Skeletal muscle cell (primary cell): Measurements from ENCODE around the gene IL17A.
"Not testable (repeated sequence)": the region's sequence is repeated elsewhere in the genome, so short reads cannot be mapped to it uniquely, and the experiment has no call there.

Experiments used
- DNase-seq: peaks from one replicate; pipeline ENCODE4 v3.0.0-alpha.2; 2010; ENCODE audit warnings: low read depth
- H3K4me3 ChIP-seq: 2 replicates; pipeline ENCODE4 v1.5.1; 2011; ENCODE audit warnings: low read depth, mild to moderate bottlenecking, control low read depth, low read length, moderate library complexity

The IL17A gene

DNA sequence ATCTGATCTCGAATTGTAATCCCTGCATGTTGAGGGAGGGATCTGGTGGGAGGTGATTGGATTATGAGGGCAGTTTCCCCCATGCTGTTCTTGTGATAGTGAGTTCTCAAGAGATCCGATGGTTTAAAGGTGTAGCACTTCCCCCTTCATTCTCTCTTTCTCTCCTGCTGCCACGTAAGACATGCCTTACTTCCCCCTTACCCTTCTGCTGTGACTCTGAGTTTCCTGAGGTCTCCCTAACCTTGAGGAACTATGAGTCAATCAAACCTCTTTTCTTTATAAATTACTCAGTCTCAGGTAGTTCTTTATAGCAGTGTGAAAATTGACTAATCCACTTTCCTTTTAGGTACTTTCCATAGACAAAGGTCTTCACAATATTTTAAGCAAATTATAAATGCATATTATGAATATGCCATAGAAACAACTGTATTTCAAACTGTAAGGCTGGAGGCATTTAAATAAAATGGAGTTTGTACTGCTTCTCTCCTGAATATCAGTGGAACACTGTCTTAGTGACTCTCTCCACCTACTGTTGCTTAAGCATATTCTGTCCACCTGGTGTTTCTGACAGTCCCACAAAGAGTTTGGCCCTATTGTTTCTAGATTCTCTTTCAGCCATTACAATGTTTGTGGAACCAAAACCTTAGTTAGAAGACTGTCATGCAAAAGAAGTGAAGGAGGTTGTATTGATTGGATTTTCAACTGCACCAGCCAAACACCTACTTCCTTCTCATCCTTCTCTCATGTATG, 24.3 kb upstream of the IL17A start:
- no peak overlapping the region for H3K4me3 ChIP-seq
- DNase-seq: no peak

DNA sequence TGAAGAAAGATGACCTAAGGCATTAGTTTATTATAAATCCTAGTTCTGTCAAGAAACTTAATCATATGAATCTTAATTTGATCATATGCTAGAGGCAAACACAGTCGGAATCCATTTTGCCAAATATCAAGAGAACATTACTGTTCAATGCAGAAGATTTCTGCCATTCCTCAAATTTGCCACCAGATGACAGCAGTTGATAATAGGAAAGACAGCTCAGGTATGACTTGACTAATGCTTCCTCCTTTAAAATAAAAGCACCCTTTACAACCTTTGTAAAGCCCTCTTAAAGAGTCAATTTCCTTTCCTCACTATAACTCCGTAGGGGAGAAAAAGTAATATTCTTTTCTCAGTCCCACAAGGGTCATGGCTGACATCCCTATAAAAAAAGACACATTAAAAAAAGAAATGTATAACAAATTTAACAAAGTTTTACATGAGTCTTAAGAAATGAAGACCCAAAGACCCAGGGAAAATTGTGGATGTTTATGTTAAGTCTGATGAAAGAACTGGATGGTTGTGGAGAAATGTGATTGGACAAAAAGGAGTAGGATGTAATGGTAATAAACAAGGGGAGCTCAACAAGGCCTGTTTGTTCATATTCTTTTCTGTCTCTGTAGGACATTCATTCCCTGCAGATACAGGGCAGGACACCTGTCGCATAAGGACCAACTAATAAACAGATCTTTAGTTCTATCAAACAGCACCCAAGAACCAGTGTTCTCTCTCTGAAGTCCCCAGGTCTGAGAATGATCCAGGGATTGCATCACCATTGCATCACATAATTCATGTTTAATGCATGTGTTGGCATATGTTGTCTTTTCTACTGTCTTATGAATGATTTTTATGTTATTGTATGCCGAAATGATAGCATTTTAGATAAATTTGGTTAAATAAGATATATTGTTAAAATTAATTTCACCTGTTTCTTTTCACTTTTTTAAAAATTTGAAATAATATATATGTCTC, 23.0 kb upstream of the IL17A start:
- DNase-seq: no peak
- H3K4me3 ChIP-seq: no peak overlapping the region

DNA sequence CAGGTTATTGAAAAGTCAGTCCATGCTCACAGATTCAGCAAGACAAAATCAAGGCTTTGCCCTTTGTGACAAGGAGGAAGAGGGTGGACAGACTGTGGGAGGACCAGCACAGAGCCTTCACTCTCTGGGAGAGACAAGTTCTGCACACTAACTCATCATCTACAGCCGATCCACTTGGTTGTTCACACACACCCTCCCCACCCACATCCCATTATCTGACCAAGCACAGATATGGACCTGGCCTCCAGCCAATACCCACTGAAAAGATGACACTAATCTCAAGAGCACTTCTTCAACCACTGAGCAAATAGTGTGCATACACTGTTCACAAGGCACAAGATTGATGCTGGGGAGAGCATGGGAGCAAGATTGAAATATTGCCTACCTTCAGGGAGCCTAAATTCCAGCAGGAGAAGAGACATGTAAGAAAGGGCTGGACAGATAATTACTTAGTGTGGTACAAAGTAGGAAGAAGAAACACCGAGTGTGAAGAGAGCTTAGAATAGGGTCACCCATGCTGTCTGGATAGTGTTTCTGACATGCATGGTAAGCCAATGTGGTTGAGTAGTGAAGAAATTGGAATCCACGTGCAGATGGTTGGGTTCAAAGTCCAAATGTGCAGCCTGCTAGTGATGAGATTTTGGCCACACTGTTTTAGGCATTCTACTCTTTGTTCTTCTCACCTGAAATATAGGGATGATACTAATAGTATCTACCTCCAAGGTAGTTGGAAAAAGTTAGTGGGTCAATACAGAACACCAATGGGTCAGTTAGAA, 21.7 kb upstream of the IL17A start:
- DNase-seq: no peak
- H3K4me3 ChIP-seq: no peak overlapping the region

DNA sequence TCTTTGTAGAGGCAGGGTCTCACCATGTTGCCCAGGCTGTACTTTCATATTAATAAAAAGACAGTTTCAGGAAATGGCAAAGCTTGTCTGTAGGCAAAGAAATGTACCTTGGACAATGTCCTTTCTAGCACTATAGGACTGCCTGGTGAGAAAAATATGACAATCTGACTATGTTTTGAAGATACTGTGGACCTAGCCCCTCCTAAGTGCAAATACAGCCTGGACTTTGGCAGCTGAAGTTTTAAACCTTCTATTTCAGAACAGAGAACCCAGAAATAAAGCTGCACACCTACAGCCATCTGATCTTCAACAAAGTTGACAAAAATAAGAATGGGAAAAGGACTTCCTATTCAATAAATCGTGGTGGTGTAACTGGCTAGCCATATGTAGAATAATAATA, 18.9 kb upstream of the IL17A start:
- no peak overlapping the region for H3K4me3 ChIP-seq
- no peak for DNase-seq

DNA sequence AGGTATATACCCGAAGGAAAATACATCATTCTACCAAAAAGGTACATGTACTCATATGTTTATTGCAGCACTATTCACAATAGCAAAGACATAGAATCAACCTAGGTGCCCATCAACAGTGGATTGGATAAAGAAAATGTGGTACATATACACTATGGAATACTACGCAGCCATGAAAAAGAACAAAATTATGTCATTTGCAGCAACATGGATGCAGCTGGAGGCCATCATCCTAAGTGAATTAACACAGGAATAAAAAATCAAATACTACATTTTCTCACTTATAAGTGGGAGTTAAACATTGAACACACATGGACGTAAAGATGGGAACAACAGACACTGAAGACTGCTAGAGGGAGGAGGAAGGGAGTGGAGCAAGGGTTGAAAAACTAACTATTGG, 17.8 kb upstream of the IL17A start:
- not testable (repeated sequence) for H3K4me3 ChIP-seq, DNase-seq

DNA sequence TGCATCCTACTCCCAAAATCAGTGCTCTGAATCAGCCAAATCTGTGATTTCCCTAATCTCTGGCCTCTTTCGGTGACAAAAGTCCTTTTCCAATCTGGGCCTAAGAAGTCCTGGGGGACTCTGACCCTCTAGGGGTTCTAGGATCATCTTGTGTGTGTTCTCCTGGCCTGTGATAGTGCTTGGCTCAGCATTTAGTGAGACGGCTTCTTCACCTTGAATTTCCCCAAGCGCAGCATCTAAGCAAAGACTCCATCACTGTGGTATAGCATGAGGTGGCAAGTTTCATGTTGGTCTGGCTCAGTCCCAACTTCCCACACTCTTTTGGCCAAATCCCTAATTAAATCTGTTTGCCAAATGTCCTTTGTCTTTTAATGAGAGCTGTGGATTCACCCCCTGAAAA, 12.1 kb upstream of the IL17A start:
- no peak overlapping the region for H3K4me3 ChIP-seq
- DNase-seq: no peak

DNA sequence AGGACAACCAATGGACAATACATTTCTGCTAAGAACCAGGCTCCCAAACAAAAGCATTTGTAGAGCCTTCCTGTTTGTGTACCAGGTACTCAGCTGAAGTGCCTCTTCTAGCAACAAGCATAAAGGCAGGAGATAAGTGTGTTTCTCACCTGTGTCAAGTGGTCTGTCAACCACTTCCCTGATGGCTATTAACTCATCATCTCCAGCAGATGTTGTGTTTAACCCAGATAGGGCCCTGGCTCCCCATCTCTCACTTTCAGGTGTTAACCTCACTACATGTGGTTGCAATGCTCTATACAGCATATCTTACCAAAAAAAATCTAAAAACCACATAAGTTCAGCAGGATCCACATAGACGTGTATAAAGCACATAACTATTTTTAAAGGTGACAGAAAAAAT, 9.6 kb upstream of the IL17A start:
- no peak for DNase-seq
- H3K4me3 ChIP-seq: no peak overlapping the region

DNA sequence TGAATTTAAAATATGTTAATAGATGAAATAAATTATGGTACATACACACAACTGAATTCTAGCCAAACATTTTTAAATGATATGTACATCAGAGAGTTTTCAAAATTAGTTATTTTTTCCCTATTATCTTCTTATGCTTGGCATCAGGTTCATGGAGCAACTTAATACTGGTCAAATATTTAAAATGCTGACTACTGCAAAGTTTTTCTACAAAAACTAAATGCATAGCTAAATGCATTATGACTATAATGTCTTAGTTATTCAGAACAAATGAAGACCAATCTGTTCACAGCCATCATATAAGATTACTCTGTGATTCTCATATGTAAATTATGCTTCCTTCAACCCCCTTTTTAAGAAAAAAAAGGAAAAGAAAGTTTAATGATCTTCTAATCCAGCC, 8.2 kb upstream of the IL17A start:
- DNase-seq: no peak
- no peak overlapping the region for H3K4me3 ChIP-seq

DNA sequence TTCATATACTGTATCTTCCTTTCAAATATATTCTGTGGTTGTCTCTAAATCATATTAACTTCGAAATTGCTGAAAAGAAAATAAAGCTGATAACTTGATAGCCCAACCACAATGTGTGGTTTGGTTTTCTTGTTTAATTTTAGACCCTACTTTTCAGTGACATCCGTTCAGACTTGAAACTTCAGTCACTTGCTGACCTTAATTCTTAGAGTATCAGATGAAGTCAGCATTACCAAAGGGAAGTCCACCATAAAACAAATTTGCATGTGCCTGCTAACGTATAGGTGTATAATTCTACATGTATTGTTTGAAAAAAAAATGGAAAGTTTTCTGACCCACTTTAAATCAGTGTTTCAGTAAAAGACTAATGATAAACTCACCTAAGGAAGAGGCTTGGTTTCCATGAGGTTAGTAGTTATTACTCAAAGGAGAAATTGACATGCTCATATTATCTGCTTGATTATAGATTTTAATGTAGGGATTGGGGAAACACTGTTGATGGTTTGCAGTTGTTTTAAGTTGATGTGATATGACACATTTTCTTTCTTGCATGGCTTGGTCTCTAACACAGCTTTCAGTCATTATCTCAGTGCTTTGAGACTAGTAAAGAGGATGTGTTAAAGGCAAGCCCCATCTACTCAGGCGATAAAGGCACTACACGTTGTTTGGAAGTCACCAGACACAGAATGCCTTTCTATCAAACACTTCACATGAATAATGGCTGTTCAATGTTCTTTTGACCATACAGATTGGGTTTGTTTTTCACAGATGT, 5.2 kb upstream of the IL17A start:
- no peak for DNase-seq
- no peak overlapping the region for H3K4me3 ChIP-seq

DNA sequence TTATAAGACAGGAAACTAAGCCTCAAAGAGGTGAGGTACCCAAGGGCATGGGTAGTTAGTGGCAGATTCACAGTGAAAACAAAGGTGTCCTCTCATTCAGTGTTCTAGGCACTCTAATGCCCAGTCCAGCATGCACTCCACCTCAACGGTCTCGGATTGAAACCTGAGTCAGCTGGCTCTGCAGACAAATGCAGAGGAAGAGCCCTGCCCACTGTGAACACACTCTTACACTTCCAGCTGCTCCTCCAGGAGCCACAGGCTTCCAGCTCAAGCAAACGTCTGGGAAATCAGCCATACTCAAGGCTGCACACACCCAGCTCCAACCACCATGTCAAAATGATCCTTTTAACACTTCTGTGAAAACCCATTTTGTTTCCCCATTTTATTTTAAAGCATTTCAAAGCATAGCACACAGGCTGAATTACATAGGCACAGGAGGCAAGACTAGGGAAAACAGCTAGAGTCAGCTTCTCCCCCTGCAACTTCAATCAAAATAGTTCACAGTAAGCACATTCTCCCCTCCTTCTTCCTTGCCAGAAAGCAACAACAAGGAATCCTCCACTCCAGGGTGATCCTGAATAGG, 3.0 kb upstream of the IL17A start:
- no peak overlapping the region for H3K4me3 ChIP-seq

DNA sequence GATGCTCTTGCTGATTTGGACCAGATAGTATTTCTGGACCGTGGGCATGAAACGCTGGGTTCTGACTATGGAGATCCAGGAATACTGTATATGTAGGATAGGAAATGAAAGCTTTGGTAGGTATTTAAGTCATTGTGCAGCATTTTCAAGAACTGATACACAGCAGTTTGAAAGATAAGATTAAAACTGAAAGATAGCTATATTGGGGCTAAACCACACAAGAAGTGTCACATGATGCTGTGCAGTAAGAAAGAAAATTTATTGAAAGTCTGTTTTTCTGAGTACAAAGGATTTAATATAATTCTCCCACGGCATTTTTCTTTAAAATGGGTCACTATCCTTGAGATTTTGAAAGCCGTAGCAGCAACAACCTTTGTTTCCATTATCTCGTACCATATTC, 305 bp downstream of the IL17A start:
- no peak for DNase-seq
- H3K4me3 ChIP-seq: no peak overlapping the region

More for the DNA sequence above, 3.0 kb upstream of the IL17A start:
- DNase-seq: no peak

DNA sequence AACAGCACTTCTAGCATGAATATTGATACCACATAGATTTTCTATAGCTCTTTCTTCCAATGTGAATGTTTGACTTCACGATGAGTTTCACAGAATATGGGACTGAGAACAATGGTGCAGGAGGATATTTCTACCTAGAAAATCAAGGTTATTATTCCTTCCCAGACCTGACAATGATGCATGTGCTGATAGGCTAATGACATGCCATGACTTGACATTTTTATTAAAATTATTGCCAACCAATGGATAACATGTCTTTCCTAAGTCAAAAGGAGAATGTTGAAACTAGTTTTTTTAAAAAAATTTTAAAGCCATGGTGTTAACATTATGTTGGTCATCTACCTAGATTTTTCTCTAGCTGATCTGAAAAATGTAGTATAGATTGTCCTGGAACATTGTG, 923 bp downstream of the IL17A start:
- no peak for DNase-seq
- no peak overlapping the region for H3K4me3 ChIP-seq

DNA sequence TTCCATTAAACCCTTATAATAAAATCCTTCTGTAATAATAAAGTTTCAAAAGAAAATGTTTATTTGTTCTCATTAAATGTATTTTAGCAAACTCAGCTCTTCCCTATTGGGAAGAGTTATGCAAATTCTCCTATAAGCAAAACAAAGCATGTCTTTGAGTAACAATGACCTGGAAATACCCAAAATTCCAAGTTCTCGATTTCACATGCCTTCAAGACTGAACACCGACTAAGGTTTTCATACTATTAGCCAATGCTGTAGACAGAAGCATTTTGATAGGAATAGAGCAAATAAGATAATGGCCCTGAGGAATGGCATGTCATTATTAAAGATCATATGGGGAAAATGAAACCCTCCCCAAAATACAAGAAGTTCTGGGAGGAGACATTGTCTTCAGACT, 3.8 kb downstream of the IL17A start:
- no peak for DNase-seq
- H3K4me3 ChIP-seq: no peak overlapping the region

DNA sequence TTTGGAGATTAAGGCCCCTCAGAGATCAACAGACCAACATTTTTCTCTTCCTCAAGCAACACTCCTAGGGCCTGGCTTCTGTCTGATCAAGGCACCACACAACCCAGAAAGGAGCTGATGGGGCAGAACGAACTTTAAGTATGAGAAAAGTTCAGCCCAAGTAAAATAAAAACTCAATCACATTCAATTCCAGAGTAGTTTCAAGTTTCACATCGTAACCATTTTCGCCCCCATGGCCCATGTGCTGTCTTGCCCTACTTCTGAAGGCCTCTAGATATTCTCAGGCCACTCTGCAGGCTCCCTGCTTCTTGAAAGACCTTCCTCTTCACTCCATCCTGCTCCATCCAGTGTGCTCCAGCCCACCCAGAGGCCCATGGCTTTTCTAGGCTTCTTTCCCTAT, 4.2 kb downstream of the IL17A start:
- DNase-seq: no peak
- H3K4me3 ChIP-seq: no peak overlapping the region

DNA sequence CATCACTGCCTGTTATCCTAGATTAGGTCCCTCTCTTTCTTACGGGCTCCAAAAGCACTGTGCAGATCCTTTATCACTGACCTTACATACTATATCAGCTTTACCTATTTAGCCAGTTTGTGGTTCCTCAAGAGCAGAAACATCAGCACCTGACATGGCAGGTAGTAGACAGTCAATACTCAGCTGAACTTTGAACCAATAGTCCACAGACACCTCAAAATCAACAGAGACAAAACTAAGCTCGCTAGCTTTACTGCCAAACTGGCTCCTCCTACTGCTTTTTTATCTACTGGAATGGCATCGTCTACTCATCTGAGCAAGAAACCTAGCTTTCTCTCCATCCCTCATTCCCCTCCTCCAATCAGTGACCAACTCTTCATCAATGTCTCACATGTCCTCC, 5.6 kb downstream of the IL17A start:
- no peak overlapping the region for H3K4me3 ChIP-seq
- DNase-seq: no peak

DNA sequence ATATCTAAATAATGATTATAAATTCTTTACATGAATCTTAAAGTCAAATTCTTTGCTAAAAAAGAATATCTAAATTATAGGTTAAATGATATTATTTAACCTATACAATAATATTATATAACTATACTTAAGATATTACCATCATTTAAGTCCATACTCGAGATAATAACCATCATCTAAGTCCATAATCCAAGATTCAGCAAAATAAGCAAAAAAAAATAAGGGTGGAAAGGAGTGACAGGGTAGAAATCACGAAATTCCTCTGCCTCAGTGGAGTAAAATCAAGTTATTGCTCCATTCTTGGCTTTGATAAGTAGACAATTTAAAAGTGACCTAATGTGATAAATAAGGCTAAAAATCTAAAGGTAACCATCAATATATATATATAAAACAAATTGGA, 9.7 kb downstream of the IL17A start:
- no peak for DNase-seq
- no peak overlapping the region for H3K4me3 ChIP-seq

DNA sequence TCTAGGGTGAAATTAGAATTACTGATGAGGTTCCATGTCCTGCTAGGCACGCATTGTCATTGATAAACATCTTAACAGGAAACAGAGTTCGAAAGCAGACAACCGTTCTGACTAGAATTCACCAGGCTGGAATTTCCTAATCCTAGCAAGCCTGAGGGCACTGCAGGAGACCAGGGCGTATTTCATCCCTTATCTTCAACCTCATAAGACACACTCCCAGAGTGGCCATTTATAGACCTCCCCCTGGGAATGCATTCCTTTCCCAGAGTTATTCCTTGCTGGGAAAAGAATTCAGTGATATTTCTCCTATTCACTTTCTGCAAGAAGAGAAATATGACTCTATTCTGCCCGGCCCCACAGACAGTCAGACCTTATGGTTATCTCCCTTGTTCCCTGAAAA, 13.9 kb downstream of the IL17A start:
- DNase-seq, H3K4me3 ChIP-seq: not testable (repeated sequence)

DNA sequence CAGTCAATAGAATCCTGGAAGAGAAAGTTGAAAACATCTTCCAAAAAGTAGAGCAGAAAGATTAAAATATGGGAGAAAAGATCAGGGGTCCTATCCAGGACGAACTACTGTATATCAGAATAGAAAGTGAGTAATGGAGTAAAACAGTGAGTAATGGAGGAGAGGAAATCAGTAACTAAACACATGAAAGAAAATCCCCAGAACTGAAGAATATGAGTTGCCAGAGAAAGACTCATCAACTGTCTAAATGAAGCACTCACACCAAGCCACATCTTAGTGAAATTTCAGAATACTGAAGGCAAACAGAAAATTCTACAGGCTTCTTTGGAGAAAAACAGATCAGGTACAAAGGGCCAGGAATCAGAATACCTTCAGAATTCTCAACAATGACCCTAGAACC, 14.9 kb downstream of the IL17A start:
- H3K4me3 ChIP-seq: no peak overlapping the region
- no peak for DNase-seq

DNA sequence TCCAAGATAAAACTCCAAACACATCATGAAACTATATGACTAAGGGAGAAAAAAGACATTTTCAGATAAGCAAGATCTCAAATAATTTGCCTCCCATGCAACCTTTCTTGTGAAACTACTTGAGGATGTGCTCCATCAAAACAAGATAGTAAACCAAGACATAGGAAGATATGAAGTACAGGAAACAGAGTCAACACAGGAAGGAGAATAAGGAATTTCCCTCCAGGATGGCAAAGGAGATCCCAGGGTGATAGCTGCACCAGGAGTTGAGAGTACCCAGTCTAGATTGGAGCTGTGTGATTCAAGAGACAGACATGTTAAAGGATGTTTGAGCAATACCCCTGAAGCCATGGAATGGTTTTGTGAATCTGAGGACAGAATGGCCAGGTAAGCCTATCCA, 15.3 kb downstream of the IL17A start:
- no peak for DNase-seq
- H3K4me3 ChIP-seq: no peak overlapping the region
